HFFc6 (cell line): ENCODE measurements around the gene ZFP36L2. TPM values are rescaled to one million over a fixed set of nuclear protein-coding genes. Genes with fewer than 3 reads are reported as not detected.

Experiments
- DNase-seq: peaks from one replicate; pipeline ENCODE4 v3.0.0-alpha.2; 2018
- H3K27ac Mint-ChIP-seq: 2 replicates; pipeline ENCODE4 v1.8.0; 2020; ENCODE audit warnings: mild to moderate bottlenecking, mixed read lengths
- H3K27me3 Mint-ChIP-seq: 2 replicates; pipeline ENCODE4 v1.8.0; 2021; ENCODE audit warnings: mild to moderate bottlenecking, moderate library complexity, mixed read lengths; ENCODE audit not compliant: insufficient read depth
- H3K36me3 Mint-ChIP-seq: 2 replicates; pipeline ENCODE4 v1.8.0; 2021; ENCODE audit warnings: low read depth, mixed read lengths
- H3K4me1 Mint-ChIP-seq: 2 replicates; pipeline ENCODE4 v1.8.0; 2020; ENCODE audit warnings: low read depth, mixed read lengths
- H3K4me3 Mint-ChIP-seq: 2 replicates; pipeline ENCODE4 v1.8.0; 2020; ENCODE audit warnings: mild to moderate bottlenecking, moderate library complexity, mixed read lengths
- H3K9me3 Mint-ChIP-seq: 2 replicates; pipeline ENCODE4 v1.8.0; 2020; ENCODE audit warnings: mild to moderate bottlenecking, mixed read lengths
- total RNA-seq, 6 experiments: library from RNA; stranded (reverse); fragmentation: NEBNext Ultra II Directional; extraction: Animal tissue kit (Norgen Biotek cat#: 25700); gene quantifications; 2 replicates in 1 of 6; 3 replicates in 5 of 6; pipeline ENCODE4 v1.2.3, GENCODE V29; 2021
- TF ChIP-seq, protein P1 (sequence below): fragments of 200-600 bp; sonication (generic); IDR thresholded peaks from 2 replicates; pipeline ENCODE4 v1.5.0; 2021; ENCODE audit warnings: antibody characterized with exemption, mild to moderate bottlenecking

ZFP36L2 gene
- total RNA-seq, 6 experiments from 2014 or later = 66.6 to 94.5 (median 81.5) TPM

DNA sequence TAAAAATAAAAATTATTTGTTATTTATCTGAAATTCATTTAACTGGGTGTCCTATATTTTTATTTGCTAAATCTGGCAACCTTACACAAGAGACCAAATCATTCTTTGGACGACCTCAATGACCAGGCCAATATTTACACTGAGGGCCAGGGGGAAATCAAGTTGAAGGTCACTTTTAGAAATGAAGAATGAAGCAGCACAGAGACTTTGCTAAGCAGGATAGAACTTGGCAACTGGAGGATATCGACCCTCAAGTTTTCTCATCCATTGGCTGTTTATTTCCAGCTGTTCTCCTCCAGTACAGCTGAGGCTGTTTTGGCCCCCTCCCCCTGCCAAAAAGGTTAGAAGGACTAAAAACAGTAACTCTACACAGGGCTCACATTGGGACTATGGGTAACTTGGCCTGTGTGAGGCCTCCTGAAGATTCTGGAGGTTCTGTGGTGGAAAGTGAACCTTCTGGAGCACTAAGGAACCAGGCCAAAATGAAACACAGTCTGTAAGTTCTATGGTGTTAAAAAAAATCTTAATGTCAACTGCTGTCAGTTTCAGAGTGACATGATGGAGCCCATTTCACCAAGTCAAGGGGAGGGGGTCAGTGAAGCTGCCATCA lies 32.2 kb upstream of the ZFP36L2 start:
- TF ChIP-seq, protein P1, sequence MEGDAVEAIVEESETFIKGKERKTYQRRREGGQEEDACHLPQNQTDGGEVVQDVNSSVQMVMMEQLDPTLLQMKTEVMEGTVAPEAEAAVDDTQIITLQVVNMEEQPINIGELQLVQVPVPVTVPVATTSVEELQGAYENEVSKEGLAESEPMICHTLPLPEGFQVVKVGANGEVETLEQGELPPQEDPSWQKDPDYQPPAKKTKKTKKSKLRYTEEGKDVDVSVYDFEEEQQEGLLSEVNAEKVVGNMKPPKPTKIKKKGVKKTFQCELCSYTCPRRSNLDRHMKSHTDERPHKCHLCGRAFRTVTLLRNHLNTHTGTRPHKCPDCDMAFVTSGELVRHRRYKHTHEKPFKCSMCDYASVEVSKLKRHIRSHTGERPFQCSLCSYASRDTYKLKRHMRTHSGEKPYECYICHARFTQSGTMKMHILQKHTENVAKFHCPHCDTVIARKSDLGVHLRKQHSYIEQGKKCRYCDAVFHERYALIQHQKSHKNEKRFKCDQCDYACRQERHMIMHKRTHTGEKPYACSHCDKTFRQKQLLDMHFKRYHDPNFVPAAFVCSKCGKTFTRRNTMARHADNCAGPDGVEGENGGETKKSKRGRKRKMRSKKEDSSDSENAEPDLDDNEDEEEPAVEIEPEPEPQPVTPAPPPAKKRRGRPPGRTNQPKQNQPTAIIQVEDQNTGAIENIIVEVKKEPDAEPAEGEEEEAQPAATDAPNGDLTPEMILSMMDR = no peak
- Mint-ChIP-seq H3K4me3 (no peak overlapping the region), H3K27me3 (peaks cover 2% of the 10 kb centered on the region)

DNA sequence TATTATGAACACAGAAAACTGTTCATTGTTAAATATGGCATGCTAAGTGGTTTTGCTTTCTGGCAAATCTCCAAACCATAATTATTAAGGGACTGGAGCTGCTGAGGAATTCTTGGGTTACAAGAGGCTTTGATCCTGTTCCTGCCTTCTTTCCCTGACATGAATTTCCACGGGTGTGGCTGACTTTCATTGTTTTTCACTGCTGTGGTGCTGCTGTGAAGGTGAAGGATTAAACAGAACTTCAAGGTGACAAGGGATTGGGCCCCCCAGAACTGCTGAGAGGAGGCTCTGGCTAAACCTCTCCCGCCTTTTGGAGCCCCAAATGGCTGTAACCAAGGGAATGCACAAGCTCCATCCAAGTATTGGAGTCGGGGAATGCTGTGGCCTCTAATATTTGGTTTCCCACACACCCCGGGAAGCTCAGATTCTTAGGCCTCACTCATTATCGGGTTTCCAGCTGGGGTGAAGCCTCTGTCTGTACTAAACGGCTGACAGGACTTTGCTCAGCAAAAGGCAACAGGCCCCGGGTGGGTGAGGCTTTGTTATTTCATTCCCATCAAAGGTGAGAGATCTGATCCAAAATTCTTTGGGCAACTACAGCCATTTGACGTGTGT lies 29.0 kb upstream of the ZFP36L2 start:
- H3K4me1 Mint-ChIP-seq = no peaks in the 10 kb centered on the region
- DNase-seq = no peak
- H3K9me3 Mint-ChIP-seq = no peaks in the 10 kb centered on the region
- H3K36me3 Mint-ChIP-seq = peaks cover 6% of the 10 kb centered on the region; the same call in 1 of the 2 replicates
- H3K27me3 Mint-ChIP-seq = no peaks in the 10 kb centered on the region; the same call in 1 of the 2 replicates
- H3K4me3 Mint-ChIP-seq = no peak overlapping the region
- TF ChIP-seq, protein P1 = no peak
- H3K27ac Mint-ChIP-seq = no peak overlapping the region

More for the DNA sequence above, 32.2 kb upstream of the ZFP36L2 start:
- Mint-ChIP-seq H3K36me3 (peaks cover 6% of the 10 kb centered on the region; the same call in 1 of the 2 replicates), H3K4me1 (peaks cover 9% of the 10 kb centered on the region), H3K27ac (no peak overlapping the region), H3K9me3 (no peaks in the 10 kb centered on the region)
- DNase-seq = no peak

DNA sequence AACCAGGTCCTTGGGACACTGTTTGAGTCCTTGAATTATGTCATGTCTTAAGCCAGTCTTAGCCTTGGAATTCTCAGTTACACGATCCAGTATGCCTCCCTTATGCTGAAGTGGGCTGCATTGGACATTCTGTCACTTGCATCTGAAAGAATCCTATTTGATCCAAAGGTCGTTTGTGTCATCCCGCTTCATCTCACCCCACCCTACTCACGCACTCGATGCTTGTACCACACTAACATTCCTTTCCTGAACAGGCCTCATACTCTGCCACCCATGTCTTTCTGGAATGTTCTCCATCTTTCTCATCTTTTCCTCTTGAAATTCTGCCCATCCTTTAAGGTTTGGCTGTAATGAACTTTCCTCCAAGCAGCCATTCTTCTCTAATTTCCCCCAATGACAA lies 27.9 kb upstream of the ZFP36L2 start:
- no peaks in the 10 kb centered on the region for H3K4me1 Mint-ChIP-seq
- H3K27ac Mint-ChIP-seq = no peak overlapping the region
- H3K36me3 Mint-ChIP-seq = peaks cover 6% of the 10 kb centered on the region; the same call in 1 of the 2 replicates
- no peaks in the 10 kb centered on the region; the same call in 1 of the 2 replicates for H3K27me3 Mint-ChIP-seq
- no peak for DNase-seq
- H3K9me3 Mint-ChIP-seq = no peaks in the 10 kb centered on the region
- TF ChIP-seq, protein P1 = no peak
- no peak overlapping the region for H3K4me3 Mint-ChIP-seq

DNA sequence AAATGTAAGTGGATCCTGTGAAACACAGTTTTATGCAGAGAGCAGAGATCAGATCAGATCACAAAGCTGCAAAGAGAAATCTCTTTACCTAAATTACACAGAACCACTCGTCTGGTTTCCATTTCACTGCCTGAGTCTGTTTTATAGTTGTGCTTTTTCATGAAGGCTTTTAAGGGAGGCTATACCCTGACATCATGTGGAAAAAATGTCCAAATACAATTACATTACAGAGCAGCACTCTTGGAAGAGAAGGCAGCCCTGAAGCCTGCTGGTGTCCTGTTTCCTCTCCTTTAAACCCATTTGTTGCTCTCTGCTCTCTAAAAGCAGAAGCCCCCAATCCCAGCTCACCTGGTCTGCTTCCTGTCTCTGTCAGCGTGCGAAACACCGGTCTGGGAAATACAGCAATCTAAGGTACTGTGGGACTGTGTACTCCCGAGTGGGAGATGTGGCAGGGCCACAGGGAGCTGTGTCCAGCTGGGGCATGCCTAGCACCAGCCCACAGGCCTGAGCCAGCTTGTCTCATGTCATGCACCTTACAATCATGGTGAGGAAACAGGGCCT lies 24.8 kb upstream of the ZFP36L2 start:
- peaks cover 3% of the 10 kb centered on the region for H3K27me3 Mint-ChIP-seq
- H3K4me3 Mint-ChIP-seq = 0 out of 2 replicates have a peak overlapping the region, but pooled peaks have one; percentile 11
- no peaks in the 10 kb centered on the region for H3K9me3 Mint-ChIP-seq
- TF ChIP-seq, protein P1 = no peak
- H3K4me1 Mint-ChIP-seq = no peaks in the 10 kb centered on the region
- peaks cover 6% of the 10 kb centered on the region; the same call in 1 of the 2 replicates for H3K36me3 Mint-ChIP-seq
- no peak overlapping the region for H3K27ac Mint-ChIP-seq
- DNase-seq = peak; percentile 65

DNA sequence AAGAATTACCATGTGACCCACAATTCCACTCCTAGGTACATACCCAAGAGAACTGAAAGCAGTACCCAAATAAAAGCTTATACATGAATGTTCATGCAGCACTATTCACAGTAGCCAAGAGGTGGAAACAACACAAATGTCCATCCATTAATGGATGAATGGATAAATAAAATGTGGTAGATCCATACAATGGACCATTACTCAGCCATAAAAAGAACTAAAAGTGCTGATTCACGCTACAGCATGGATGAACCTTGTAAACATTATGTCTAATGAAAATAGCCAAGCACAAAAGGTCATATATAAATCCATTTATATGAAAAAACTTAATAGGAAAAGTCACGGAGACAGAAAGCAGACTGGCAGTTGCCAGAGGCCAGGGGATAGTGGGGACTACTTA lies 23.6 kb upstream of the ZFP36L2 start:
- peaks cover 6% of the 10 kb centered on the region; the same call in 1 of the 2 replicates for H3K36me3 Mint-ChIP-seq
- H3K27ac Mint-ChIP-seq = no peak overlapping the region
- H3K27me3 Mint-ChIP-seq = peaks cover 3% of the 10 kb centered on the region
- no peaks in the 10 kb centered on the region for H3K9me3 Mint-ChIP-seq
- TF ChIP-seq, protein P1 = no peak
- DNase-seq = no peak
- no peak overlapping the region for H3K4me3 Mint-ChIP-seq
- H3K4me1 Mint-ChIP-seq = no peaks in the 10 kb centered on the region
